ENCODE results near the gene HES7.

- TF ChIP-seq CTCF (conservative IDR thresholded peaks at IDR 0.05 in 1 of 2, IDR thresholded peaks at IDR 0.05 in 1 of 2; ENCODE audit: extremely low read depth in 1 of 2, insufficient read depth in 1 of 2, low read depth in 1 of 2, low read length in 2 of 2) (no peak), EZH2 (IDR thresholded peaks at IDR 0.05; ENCODE audit: borderline replicate concordance, low read length) (no peak)
These were observed 32.0 kb upstream of the HES7 start for GRCh38 chr17:8155996-8156245.
